ENCODE results near the gene NRDC. TPM values are rescaled to one million over a fixed set of nuclear protein-coding genes. Genes with fewer than 3 reads are reported as not detected.

Gene NRDC
- total and polyA plus RNA-seq, 3 donors from 2014 or later = 108 to 264 (median 185) TPM

DNA sequence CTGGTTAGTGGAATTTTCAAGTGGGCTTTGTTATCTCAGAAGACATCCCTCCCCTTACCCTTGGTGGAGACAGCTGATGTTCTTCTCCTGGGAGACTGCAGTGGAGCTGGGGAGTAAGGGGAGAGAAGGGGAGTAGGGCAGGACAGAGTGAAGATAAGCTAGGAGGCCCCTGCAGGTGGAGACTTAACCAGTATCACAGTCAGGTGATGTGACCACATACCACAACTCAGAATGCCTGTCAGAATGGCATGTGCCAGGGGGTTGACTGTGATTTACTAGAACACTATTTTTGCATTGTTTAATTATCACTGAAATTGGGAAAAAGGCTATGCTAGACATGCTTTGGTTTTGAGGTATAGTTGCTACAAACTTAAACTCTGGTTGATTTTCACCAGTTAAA lies 124.6 kb downstream of the NRDC start:
- no peak overlapping the region for H3K4me3 ChIP-seq

DNA sequence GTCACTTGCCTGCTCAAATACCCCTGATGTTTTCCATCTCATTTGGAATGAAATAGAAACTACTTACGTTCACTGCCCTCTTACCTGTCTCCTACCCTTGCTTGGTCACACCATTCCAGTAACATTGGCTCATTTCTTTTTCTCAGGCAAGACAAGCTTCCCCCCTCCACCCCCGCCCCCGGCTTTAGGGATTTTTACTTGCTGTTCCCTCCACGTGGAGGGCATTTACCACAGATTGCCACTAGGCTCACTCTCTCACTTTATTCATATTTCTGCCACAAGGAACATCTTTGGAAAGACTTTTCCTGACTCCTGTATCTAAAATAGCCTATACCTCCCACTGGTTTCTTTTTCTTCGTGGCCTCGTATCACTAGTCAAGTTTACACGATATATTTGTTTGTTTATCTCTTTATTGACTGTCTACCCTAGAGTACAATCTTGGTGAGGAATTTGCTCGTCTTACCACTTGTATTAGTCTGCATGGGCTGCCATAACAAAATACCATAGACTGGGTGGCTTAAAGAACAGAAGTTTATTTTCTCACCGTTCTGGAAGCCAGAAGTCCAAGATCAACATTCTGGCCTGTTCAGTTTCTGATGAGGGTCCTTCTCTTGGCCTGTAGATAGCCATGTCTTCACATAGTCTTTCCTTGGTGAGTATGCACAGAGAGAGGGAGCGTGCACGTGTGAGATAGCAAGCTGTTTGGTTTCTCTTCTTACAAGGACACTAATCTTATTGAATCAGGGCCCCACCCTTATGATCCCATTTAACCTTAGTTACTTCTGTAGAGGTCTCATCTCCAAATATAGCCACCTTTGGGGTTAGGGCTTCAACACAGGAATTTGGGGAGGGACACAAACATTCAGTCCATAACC lies 126.2 kb downstream of the NRDC start:
- no peak overlapping the region for H3K4me3 ChIP-seq
- H3K36me3 ChIP-seq (ENCODE audit: low read depth, missing control alignments) = no peaks in the 10 kb centered on the region
- no peaks in the 10 kb centered on the region for H3K4me1 ChIP-seq
- no peak for TF ChIP-seq POLR2A (IDR thresholded peaks at IDR 0.05)
- TF ChIP-seq, protein P1, sequence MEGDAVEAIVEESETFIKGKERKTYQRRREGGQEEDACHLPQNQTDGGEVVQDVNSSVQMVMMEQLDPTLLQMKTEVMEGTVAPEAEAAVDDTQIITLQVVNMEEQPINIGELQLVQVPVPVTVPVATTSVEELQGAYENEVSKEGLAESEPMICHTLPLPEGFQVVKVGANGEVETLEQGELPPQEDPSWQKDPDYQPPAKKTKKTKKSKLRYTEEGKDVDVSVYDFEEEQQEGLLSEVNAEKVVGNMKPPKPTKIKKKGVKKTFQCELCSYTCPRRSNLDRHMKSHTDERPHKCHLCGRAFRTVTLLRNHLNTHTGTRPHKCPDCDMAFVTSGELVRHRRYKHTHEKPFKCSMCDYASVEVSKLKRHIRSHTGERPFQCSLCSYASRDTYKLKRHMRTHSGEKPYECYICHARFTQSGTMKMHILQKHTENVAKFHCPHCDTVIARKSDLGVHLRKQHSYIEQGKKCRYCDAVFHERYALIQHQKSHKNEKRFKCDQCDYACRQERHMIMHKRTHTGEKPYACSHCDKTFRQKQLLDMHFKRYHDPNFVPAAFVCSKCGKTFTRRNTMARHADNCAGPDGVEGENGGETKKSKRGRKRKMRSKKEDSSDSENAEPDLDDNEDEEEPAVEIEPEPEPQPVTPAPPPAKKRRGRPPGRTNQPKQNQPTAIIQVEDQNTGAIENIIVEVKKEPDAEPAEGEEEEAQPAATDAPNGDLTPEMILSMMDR (IDR thresholded peaks at IDR 0.05) = no peak
- WGBS, 2 donors = 89 to 94% methylated on average over 11 of the region's 11 CpGs
- H3K27ac ChIP-seq = no peak overlapping the region
- intact Hi-C loops (cut with DNase I; ENCODE audit: low total_unique reads) = no loop called here
- no peak for DNase-seq
- H3K9me3 ChIP-seq = no peaks in the 10 kb centered on the region
- no peaks in the 10 kb centered on the region for H3K27me3 ChIP-seq

More for the DNA sequence above, 124.6 kb downstream of the NRDC start:
- intact Hi-C loops (cut with DNase I; ENCODE audit: low total_unique reads) = no loop called here
- no peak overlapping the region for H3K27ac ChIP-seq
- no peaks in the 10 kb centered on the region for H3K4me1 ChIP-seq
- TF ChIP-seq, protein P1 (IDR thresholded peaks at IDR 0.05) = no peak
- no peak for TF ChIP-seq POLR2A (IDR thresholded peaks at IDR 0.05)
- no peaks in the 10 kb centered on the region for H3K9me3 ChIP-seq
- DNase-seq = no peak
- H3K36me3 ChIP-seq (ENCODE audit: low read depth, missing control alignments) = no peaks in the 10 kb centered on the region
- H3K27me3 ChIP-seq = no peaks in the 10 kb centered on the region

DNA sequence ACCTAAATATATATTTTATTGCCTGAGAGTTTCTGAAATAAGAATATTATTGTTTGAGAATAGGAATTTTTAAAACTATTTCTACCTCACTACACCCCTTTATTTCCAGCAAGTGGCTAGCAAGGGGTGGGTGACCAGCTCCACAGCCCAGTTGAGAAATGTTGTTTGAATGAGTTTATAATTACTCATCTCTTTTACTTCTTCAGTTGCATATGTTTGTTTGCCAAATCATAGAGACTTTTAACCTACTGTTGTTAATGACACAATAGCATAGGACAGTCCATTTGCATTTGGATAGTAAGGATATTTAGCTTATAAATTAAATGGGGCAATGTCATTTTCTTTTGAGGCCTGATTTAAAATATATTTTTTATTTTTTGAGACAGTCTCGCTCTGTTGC lies 127.8 kb downstream of the NRDC start:
- Histone ChIP-seq H3K4me1 (no peaks in the 10 kb centered on the region), H3K36me3 (ENCODE audit: low read depth, missing control alignments) (no peaks in the 10 kb centered on the region), H3K27me3 (no peaks in the 10 kb centered on the region), H3K27ac (no peak overlapping the region), H3K9me3 (no peaks in the 10 kb centered on the region), H3K4me3 (no peak overlapping the region)
- intact Hi-C loops (cut with DNase I; ENCODE audit: low total_unique reads) = no loop called here
- TF ChIP-seq, protein P1 (IDR thresholded peaks at IDR 0.05) = no peak
- TF ChIP-seq POLR2A (IDR thresholded peaks at IDR 0.05) = no peak
- 95% methylated on average over 1 of the region's 1 CpG for WGBS, 2 donors
- no peak for DNase-seq

DNA sequence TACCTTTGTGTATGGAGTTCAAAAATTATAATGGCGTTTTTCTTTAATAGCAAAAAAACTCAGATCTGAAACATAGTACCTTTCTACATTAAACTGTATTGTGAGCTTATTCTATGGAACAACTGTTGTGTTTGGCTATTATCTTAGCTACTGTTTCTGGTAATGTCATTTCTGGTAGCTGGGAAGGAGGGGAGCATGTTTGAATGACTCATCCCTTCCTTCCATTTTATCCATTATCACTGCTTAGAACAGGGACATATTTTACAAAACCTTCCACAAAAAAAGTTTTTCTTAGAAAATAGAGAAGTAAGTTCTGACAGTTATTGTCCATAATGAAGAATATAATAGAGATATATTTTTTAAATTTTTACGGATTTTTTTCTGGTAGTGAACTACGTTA lies 128.3 kb downstream of the NRDC start:
- TF ChIP-seq, protein P1 (IDR thresholded peaks at IDR 0.05) = no peak
- no peak for TF ChIP-seq POLR2A (IDR thresholded peaks at IDR 0.05)
- Histone ChIP-seq H3K27ac (no peak overlapping the region), H3K4me1 (no peaks in the 10 kb centered on the region), H3K27me3 (no peaks in the 10 kb centered on the region), H3K9me3 (no peaks in the 10 kb centered on the region), H3K36me3 (ENCODE audit: low read depth, missing control alignments) (no peaks in the 10 kb centered on the region), H3K4me3 (no peak overlapping the region)
- no peak for DNase-seq
- WGBS, 2 donors = 87 to 93% methylated on average over 3 of the region's 3 CpGs
- intact Hi-C loops (cut with DNase I; ENCODE audit: low total_unique reads) = no loop called here

DNA sequence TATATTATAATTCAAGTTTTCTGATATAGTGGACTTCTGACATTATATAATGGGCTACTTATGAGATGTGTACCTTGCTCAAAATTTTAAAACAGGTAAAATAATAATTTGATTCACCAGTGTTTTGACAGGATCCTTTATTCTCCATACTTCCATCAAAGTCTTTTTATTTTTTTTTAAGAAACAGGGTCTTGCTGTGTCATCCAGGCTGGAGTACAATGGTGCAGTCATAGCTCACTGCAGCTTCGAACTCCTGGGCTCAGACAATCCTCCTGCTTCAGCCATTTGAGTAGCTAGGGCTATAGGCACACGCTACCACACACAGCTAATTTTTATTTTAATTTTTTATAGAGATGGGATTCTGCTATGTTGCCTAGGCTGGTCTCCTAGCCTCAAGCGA lies 129.4 kb downstream of the NRDC start:
- Histone ChIP-seq H3K27me3 (no peaks in the 10 kb centered on the region), H3K27ac (no peak overlapping the region), H3K36me3 (ENCODE audit: low read depth, missing control alignments) (no peaks in the 10 kb centered on the region), H3K9me3 (no peaks in the 10 kb centered on the region), H3K4me3 (no peak overlapping the region), H3K4me1 (no peaks in the 10 kb centered on the region)
- DNase-seq = no peak
- 91 to 95% methylated on average over 3 of the region's 3 CpGs for WGBS, 2 donors
- intact Hi-C loops (cut with DNase I; ENCODE audit: low total_unique reads) = no loop called here
- no peak for TF ChIP-seq POLR2A (IDR thresholded peaks at IDR 0.05)
- TF ChIP-seq, protein P1 (IDR thresholded peaks at IDR 0.05) = no peak
